Activated CD8-positive, alpha-beta memory T cell treated with anti-CD3 and anti-CD28 coated beads, Interleukin-2, amount 50 U/mL, for 1 hour (primary cell): Measurements from ENCODE around the gene BEST1.
"Not testable (repeated sequence)": the region's sequence is repeated elsewhere in the genome, so short reads cannot be mapped to it uniquely, and the experiment has no call there.

Experiments used
- DNase-seq: peaks from one replicate; pipeline ENCODE4 v3.0.0-alpha.2; 2020; ENCODE audit errors: extremely low read depth

BEST1 gene

GRCh38 chr11:61948505-61948904 is 1.6 kb upstream of the BEST1 start:
- no peak for DNase-seq

- DNase-seq = no peak
These were observed 749 bp upstream of the BEST1 start for GRCh38 chr11:61949169-61950034.

- no peak for DNase-seq
These were observed 1.5 kb downstream of the BEST1 start for GRCh38 chr11:61951484-61952135.

GRCh38 chr11:61952882-61953281 is 2.7 kb downstream of the BEST1 start:
- DNase-seq = no peak

DNA sequence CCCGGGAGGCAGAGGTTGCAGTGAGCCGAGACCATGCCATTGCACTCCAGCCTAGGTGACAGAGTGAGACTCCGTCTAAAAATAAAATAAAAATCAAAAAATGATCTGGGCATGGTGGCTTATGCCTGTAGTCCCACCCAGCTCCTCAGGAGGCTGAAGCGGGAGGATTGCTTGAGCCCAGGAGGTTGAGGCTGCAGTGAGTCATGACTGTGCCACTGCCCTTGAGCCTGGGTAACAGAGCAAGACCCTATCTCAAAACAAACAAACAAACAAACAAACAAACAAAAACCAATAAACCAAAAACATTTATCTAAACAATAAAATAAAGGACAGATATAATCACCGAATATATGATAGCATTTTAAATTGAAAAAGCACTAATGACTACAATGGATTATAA is 3.5 kb downstream of the BEST1 start:
- DNase-seq = not testable (repeated sequence)

DNA sequence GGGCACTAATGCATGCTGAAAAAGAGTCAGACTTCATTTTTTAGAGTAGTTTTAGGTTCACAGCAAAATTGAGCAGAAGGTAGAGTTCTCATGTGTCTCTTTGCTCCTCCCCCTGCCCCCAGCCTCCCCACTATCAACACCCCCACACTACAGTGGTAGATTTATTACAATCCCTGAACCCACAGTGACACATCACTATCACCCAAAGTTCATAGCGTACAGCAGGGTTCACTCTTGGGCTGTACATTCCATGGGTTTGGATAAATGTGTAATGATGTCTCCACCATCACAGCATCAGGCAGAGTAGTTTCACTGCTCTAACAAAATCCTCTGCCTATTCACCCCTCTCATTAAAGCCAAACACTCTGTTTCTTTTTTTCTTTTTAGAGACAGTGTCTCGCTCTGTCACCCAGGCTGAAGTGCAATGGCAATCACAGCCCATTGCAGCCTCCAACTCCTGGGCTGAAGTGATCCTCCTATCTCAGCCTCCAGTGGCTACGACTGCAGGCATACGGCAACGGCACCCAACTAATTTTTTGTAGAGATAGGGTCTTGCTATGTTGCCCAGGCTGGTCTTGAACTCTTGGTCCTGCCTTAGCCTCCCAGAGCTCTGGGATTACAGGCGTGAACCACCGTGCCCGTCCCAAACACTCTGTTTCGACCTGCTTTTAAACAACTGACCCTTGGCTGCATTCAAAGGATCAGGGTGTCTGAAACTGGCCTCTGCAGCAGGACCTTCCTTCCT is 4.1 kb downstream of the BEST1 start:
- DNase-seq = no peak

GRCh38 chr11:61954851-61955421 is 4.8 kb downstream of the BEST1 start:
- no peak for DNase-seq

- no peak for DNase-seq
These were observed 5.4 kb downstream of the BEST1 start for GRCh38 chr11:61955422-61956135.

- no peak for DNase-seq
These were observed 6.3 kb downstream of the BEST1 start for GRCh38 chr11:61956191-61957020.

DNA sequence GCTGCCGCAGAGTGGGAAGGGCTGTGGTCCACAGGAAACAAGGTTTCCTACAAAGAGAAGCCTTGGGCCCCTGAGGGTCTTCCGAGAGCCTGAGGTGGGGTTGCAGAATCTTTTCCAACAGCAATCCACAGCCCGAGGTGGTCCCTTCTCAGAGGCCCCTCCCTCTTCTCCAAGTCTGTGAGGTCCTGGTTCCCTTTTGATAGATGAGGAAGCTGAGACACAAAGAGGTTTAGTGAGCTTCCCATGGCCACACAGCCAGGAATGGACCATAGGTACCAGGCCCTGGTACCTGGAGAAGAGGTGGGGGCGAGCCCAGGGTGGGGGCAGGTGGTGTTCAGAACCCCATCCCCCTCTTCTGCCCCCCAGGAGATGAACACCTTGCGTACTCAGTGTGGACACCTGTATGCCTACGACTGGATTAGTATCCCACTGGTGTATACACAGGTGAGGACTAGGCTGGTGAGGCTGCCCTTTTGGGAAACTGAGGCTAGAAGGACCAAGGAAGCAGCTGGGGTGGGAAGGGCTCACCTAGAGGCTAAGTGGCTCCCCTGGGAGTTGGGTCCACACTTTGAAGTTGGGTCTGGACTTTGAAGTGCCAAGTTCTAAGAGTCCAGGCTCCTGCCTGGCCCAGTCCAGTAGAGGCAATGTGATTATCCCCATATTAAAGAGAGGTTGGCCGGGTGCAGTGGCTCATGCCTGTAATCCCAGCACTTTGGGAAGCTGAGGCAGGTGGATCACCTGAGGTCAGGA is 7.0 kb downstream of the BEST1 start:
- no peak for DNase-seq

GRCh38 chr11:61958590-61958989 is 8.4 kb downstream of the BEST1 start:
- DNase-seq = no peak

DNA sequence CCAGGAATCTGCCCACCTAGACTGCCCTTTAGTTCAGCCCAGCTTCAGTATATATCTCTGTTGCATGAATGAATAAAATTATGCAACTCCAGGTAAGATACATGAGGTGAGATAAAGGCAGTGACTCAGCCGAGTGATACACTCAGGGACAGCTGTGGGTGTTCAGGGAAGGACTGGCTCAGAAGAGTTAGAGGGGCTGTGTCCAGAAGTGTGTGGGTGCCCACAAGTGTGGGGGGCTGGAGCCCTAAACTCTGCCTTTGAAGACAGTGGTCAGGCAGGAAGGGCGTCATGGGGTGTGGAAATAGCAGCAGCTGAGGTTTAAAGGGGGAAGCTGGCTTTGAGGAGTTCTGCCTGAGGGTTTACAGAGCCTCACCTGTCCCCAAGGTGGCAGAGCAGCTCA is 9.0 kb downstream of the BEST1 start:
- no peak for DNase-seq

- DNase-seq = no peak
These were observed 9.5 kb downstream of the BEST1 start for GRCh38 chr11:61959678-61960077.

GRCh38 chr11:61960532-61960931 is 10.4 kb downstream of the BEST1 start:
- no peak for DNase-seq

GRCh38 chr11:61961570-61962212 is 11.5 kb downstream of the BEST1 start:
- DNase-seq = no peak

- no peak for DNase-seq
These were observed 12.3 kb downstream of the BEST1 start for GRCh38 chr11:61962213-61963015.

DNA sequence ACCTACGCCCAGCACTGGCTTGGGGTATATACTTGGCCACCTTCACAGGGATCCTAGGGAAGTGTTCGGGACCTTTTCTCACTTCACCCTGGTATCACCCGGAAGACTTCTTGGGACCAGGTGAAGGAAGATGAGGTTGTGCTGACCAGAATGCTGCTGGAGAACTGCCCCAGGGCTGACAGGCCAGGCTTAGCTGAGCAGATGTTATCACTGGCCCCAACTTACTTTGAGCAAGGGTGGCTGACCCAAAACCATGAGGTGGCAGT is 12.8 kb downstream of the BEST1 start:
- no peak for DNase-seq

- no peak for DNase-seq
These were observed 13.3 kb downstream of the BEST1 start for GRCh38 chr11:61963282-61964057.
